Loucy (cell line): ENCODE measurements around the gene CCDC28B.

Source experiments
- CTCF ChIP-seq: fragments of 200-600 bp; sonication (generic); conservative IDR thresholded peaks from 2 replicates; pipeline ENCODE4 v1.5.1; 2014; ENCODE audit warnings: mild to moderate bottlenecking, antibody characterized with exemption, low read length
- EZH2phosphoT487 ChIP-seq: fragments of 200-600 bp; IDR thresholded peaks from 2 replicates; pipeline ENCODE4 v1.6.1; 2018; ENCODE audit warnings: antibody characterized with exemption, mild to moderate bottlenecking, moderate library complexity, borderline replicate concordance

- TF ChIP-seq CTCF (no peak), EZH2phosphoT487 (no peak)
Observed at GRCh38 chr1:32197837-32198236, 2.6 kb upstream of the CCDC28B start.
